ENCODE measurements around the gene MBLAC2. TPM values are rescaled to one million over a fixed set of nuclear protein-coding genes. Genes with fewer than 3 reads are reported as not detected.
A peak's percentile ranks its signal among the peaks of the same experiment; 100 is the strongest.

MBLAC2 gene
- polyA plus RNA-seq, 1 donor (not counting 4 experiments of a cell fraction or from before 2014, with no cell fraction given): 4.6 TPM

DNA sequence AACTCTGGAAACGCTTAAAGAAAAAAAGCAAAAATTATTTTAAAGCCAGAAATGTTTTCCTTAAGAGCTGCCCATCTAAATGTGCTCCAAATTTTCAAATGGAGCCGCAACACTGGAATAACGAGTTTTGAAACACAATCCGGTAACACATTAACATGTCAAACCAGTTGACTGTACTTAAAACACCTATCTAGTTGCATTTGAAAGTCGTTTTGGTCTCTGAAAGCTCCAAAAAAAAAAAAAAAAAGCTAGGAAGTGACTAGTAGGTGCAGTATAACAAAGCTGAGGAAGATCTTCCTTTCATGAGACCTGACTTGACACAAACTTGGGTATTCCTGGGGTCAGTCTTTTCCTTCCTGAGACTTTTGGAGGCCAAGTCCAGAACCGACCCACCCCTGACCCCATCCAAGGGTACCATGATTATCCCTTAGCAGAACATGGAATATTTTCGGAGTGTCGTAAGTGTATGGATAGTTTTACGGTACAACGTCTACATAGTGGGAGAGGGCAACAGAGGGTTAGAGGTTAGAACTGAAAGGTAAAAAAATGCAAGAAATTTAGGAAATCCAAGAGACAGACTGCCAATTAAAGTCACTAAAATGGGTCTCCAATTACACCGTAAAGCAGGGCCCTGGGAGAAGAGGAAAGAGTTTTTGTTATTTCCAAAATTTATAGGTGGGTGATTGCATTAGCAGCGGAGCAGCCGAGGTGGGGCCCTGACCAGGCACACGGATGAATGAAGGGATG lies 65.8 kb downstream of the MBLAC2 start:
- DNase-seq (ENCODE audit: low read depth, low spot score) (no peak), FAIRE-seq (peak; percentile 17)
- dilution Hi-C loops (cut with MboI; ENCODE audit: extremely low pct_ligation_motif_present, low sequenced_read_pairs): no loop called here
- H3K9ac ChIP-seq (ENCODE audit: control insufficient read depth, extremely low read depth, insufficient read depth, low read length): peak overlapping the region; percentile 94
- no peaks in the 10 kb centered on the region for H4K20me1 ChIP-seq (ENCODE audit: control insufficient read depth, extremely low read depth, insufficient read depth, low read length)
- H2AFZ ChIP-seq (ENCODE audit: control insufficient read depth, low read length): peak overlapping the region; percentile 94
- no peaks in the 10 kb centered on the region for H3K9me1 ChIP-seq (ENCODE audit: control insufficient read depth, extremely low read depth, insufficient read depth, low read length)
- TF ChIP-seq, protein P1, sequence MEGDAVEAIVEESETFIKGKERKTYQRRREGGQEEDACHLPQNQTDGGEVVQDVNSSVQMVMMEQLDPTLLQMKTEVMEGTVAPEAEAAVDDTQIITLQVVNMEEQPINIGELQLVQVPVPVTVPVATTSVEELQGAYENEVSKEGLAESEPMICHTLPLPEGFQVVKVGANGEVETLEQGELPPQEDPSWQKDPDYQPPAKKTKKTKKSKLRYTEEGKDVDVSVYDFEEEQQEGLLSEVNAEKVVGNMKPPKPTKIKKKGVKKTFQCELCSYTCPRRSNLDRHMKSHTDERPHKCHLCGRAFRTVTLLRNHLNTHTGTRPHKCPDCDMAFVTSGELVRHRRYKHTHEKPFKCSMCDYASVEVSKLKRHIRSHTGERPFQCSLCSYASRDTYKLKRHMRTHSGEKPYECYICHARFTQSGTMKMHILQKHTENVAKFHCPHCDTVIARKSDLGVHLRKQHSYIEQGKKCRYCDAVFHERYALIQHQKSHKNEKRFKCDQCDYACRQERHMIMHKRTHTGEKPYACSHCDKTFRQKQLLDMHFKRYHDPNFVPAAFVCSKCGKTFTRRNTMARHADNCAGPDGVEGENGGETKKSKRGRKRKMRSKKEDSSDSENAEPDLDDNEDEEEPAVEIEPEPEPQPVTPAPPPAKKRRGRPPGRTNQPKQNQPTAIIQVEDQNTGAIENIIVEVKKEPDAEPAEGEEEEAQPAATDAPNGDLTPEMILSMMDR (optimal IDR thresholded peaks at IDR 0.05 in 1 of 3, IDR thresholded peaks at IDR 0.05 in 1 of 3, conservative IDR thresholded peaks at IDR 0.05 in 1 of 3; ENCODE audit: extremely low read depth in 1 of 3, insufficient read depth in 2 of 3, low read length in 3 of 3): no peak
- TF ChIP-seq EZH2 (IDR thresholded peaks at IDR 0.05; ENCODE audit: low read length): no peak
- H3K9me3 ChIP-seq (ENCODE audit: control insufficient read depth, low read depth, low read length): no peaks in the 10 kb centered on the region
- peaks cover 14% of the 10 kb centered on the region for H3K4me1 ChIP-seq (ENCODE audit: control insufficient read depth, extremely low read depth, insufficient read depth, low read length)
- peak overlapping the region; percentile 92 for H3K27ac ChIP-seq (ENCODE audit: control insufficient read depth, insufficient read depth, low read length)
- peaks cover 5% of the 10 kb centered on the region for H3K79me2 ChIP-seq (ENCODE audit: control insufficient read depth, insufficient read depth, low read length)
- no peaks in the 10 kb centered on the region for H3K36me3 ChIP-seq (ENCODE audit: control insufficient read depth in 2 of 2, extremely low read depth in 1 of 2, insufficient read depth in 2 of 2, low read length in 2 of 2)
- H3K4me2 ChIP-seq (ENCODE audit: control insufficient read depth, extremely low read depth, insufficient read depth, low read depth, low read length): peak overlapping the region; percentile 98
- H3K4me3 ChIP-seq (ENCODE audit: control insufficient read depth in 2 of 3, extremely low read depth in 1 of 3, insufficient read depth in 2 of 3, low read depth in 1 of 3, low read length in 3 of 3): peak overlapping the region; percentile 78 to 88 (median 83)
- no peaks in the 10 kb centered on the region for H3K27me3 ChIP-seq (ENCODE audit: control insufficient read depth, extremely low read depth, insufficient read depth, low read length)

Other genes with a start within 250 kb of the MBLAC2 start
- 8.4 to 31.2 TPM (median 10.8 TPM) in 3 replicates for gene CETN3, start 65.0 kb downstream of the MBLAC2 start, polyA plus RNA-seq
- 11.8 to 27.3 TPM (median 27.0 TPM) in 3 replicates for gene POLR3G, start 93 bp upstream of the MBLAC2 start, polyA plus RNA-seq
- gene LYSMD3, start 54.8 kb upstream of the MBLAC2 start, polyA plus RNA-seq: 10.1 to 18.9 TPM (median 10.4 TPM) in 3 replicates
- 0.03 to 0.28 TPM (median 0.05 TPM) in 3 replicates for gene ADGRV1, start 84.0 kb upstream of the MBLAC2 start, polyA plus RNA-seq